Panc1 (cell line): ENCODE measurements around the gene FAT2. TPM values are rescaled to one million over a fixed set of nuclear protein-coding genes. Genes with fewer than 3 reads are reported as not detected.

Source experiments
- ATAC-seq: fragments of 200-7000 bp; cut with Tn5 transposase; 2 replicates; pipeline ENCODE4 v1.9.1; 2020; ENCODE audit warnings: mild to moderate bottlenecking, moderate library complexity
- BruUV-seq: library from RNA; stranded (reverse); fragments of 400-500 nt; replicated peaks from 2 replicates; lab custom pipeline; 2021; lab: Mats Ljungman, UMichigan
- CTCF ChIA-PET: fragments of 300-600 bp; sonication (Branson Sonifier 250); formaldehyde crosslinking; loops from one replicate; lab custom pipeline; 2022; ENCODE audit warnings: antibody characterized with exemption; lab: Charles Lee
- POLR2A ChIA-PET: fragments of 300-600 bp; sonication (Branson Sonifier 250); formaldehyde crosslinking; loops from one replicate; lab custom pipeline; 2022; ENCODE audit warnings: antibody characterized with exemption; lab: Charles Lee
- DNase-seq: peaks from one replicate; pipeline ENCODE4 v3.0.0-alpha.2; 2010; ENCODE audit warnings: low read depth, low spot score
- H3K27ac ChIP-seq: 2 replicates; pipeline ENCODE4 v1.5.1; 2011; ENCODE audit warnings: mild to moderate bottlenecking, low read length, inconsistent platforms
- H3K27me3 ChIP-seq: fragments of 200-500 bp; sonication (Bioruptor generic); 2 replicates; pipeline ENCODE4 v1.6.0; 2014; ENCODE audit warnings: low read length, inconsistent platforms; ENCODE audit not compliant: control insufficient read depth, insufficient read depth
- H3K36me3 ChIP-seq: fragments of 200-500 bp; sonication (Bioruptor generic); 2 replicates; pipeline ENCODE4 v1.5.1; 2014; ENCODE audit warnings: inconsistent platforms, mild to moderate bottlenecking, low read length, moderate library complexity; ENCODE audit not compliant: control insufficient read depth, insufficient read depth
- H3K4me1 ChIP-seq: 2 replicates; pipeline ENCODE4 v1.5.1; 2011; ENCODE audit warnings: inconsistent platforms, mild to moderate bottlenecking, low read length, moderate library complexity; ENCODE audit not compliant: control insufficient read depth, insufficient read depth
- H3K4me3 ChIP-seq, 2 experiments: 2 replicates each; pipeline ENCODE4 v1.5.1; 2011 to 2012; ENCODE audit warnings: low read depth in 2 of 2, low read length in 2 of 2, mild to moderate bottlenecking in 2 of 2, inconsistent platforms in 1 of 2, moderate library complexity in 1 of 2
- H3K9me3 ChIP-seq: fragments of 200-500 bp; sonication (Bioruptor generic); 2 replicates; pipeline ENCODE4 v1.5.1; 2014; ENCODE audit warnings: low read depth, mild to moderate bottlenecking, inconsistent platforms, low read length, moderate library complexity; ENCODE audit not compliant: control insufficient read depth, insufficient read depth
- POLR2AphosphoS5 ChIP-seq: IDR thresholded peaks from 2 replicates; pipeline ENCODE4 v1.6.1; 2012; ENCODE audit warnings: mild to moderate bottlenecking, low read depth, low read length, moderate library complexity
- SIN3A ChIP-seq: IDR thresholded peaks from 2 replicates; pipeline ENCODE4 v1.6.1; 2012; ENCODE audit warnings: low read depth, mild to moderate bottlenecking, low read length, moderate library complexity, borderline replicate concordance; ENCODE audit not compliant: insufficient read depth
- TCF7L2 ChIP-seq: IDR thresholded peaks from 2 replicates; pipeline ENCODE4 v1.6.1; 2011; ENCODE audit warnings: mild to moderate bottlenecking, low read depth, low read length, inconsistent platforms
- in situ Hi-C: cut with HindIII; loops from 2 replicates; pipeline ENCODE4 v1.10.0; 2016; ENCODE audit warnings: low sequenced_read_pairs, low pct_unique_long_range_greater_than_20kb
- intact Hi-C: fragments of 100-400 bp; cut with micrococcal nuclease; formaldehyde crosslinking; loops from one replicate; pipeline ENCODE4 v1.10.0; 2022; ENCODE audit not compliant: unreplicated experiment
- total RNA-seq: library from RNA; stranded (reverse); gene quantifications from one replicate; pipeline ENCODE4 v1.2.1, GENCODE V29; 2021; ENCODE audit not compliant: unreplicated experiment
- TF ChIP-seq, protein P1 (sequence below), 2 experiments: IDR thresholded peaks; 2 replicates each; pipeline ENCODE4 v1.6.1; 2011 to 2012; ENCODE audit warnings: low read depth in 2 of 2, control low read depth in 1 of 2, low read length in 1 of 2, mild to moderate bottlenecking in 1 of 2, moderate library complexity in 1 of 2; ENCODE audit not compliant: insufficient read depth in 1 of 2
- TF ChIP-seq, protein P2 (sequence below): fragments of 450-650 bp; IDR thresholded peaks from 2 replicates; pipeline ENCODE4 v1.5.1; 2017; ENCODE audit warnings: mild to moderate bottlenecking

FAT2 gene
- total RNA-seq, 1 experiment from 2014 or later: not detected

DNA sequence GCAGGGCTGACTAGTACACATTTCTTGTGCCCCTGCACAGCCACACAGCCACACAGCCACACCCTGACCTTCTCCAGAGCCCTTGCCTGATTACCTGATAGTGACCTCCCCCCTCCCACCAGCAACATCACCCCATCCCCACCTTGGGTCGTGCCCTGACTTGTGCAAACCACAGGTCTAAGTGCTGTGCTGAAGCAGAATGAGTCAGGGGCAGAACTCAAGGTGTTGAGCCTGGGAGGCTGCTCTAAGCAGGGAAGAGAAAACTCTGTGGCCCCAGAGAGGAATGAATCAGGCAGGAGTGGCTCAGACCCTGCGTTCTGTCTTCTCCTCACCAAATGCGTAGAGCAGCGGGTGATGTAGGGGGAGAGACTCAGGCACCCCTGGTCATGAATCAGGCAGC is 24.3 kb upstream of the FAT2 start:
- H3K4me1 ChIP-seq: 0 out of 2 replicates have a peak, but pooled peaks cover 2% of the 10 kb centered on the region
- no peak for ATAC-seq

DNA sequence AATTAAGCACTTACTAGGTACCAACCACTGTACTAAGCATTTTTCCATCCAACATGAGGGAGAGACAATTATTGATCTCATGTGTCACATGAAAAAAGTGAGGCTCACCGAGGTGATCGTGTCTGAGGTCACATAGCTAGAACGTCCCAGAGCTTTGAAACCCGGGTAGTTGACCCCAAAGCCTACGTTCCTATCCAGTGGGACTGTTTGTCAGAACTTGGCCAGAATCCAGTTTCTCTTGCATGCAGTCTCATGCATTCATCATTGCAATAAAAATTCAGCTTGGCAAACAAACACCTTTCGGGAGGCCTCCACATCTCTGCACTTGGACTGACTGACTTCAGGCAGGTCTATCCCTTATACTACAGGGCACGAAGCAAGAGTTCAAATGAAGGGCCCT is 23.4 kb upstream of the FAT2 start:
- CTCF ChIA-PET: no interaction called here
- DNase-seq (no peak), ATAC-seq (no peak)
- H3K9me3 ChIP-seq: no peaks in the 10 kb centered on the region
- TF ChIP-seq, protein P1, sequence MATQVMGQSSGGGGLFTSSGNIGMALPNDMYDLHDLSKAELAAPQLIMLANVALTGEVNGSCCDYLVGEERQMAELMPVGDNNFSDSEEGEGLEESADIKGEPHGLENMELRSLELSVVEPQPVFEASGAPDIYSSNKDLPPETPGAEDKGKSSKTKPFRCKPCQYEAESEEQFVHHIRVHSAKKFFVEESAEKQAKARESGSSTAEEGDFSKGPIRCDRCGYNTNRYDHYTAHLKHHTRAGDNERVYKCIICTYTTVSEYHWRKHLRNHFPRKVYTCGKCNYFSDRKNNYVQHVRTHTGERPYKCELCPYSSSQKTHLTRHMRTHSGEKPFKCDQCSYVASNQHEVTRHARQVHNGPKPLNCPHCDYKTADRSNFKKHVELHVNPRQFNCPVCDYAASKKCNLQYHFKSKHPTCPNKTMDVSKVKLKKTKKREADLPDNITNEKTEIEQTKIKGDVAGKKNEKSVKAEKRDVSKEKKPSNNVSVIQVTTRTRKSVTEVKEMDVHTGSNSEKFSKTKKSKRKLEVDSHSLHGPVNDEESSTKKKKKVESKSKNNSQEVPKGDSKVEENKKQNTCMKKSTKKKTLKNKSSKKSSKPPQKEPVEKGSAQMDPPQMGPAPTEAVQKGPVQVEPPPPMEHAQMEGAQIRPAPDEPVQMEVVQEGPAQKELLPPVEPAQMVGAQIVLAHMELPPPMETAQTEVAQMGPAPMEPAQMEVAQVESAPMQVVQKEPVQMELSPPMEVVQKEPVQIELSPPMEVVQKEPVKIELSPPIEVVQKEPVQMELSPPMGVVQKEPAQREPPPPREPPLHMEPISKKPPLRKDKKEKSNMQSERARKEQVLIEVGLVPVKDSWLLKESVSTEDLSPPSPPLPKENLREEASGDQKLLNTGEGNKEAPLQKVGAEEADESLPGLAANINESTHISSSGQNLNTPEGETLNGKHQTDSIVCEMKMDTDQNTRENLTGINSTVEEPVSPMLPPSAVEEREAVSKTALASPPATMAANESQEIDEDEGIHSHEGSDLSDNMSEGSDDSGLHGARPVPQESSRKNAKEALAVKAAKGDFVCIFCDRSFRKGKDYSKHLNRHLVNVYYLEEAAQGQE (IDR thresholded peaks at IDR 0.05; ENCODE audit: insufficient read depth in 1 of 2, low read depth in 2 of 2, low read length in 1 of 2): no peak
- no peak for TF ChIP-seq TCF7L2
- TF ChIP-seq SIN3A: no peak
- TF ChIP-seq, protein P2, sequence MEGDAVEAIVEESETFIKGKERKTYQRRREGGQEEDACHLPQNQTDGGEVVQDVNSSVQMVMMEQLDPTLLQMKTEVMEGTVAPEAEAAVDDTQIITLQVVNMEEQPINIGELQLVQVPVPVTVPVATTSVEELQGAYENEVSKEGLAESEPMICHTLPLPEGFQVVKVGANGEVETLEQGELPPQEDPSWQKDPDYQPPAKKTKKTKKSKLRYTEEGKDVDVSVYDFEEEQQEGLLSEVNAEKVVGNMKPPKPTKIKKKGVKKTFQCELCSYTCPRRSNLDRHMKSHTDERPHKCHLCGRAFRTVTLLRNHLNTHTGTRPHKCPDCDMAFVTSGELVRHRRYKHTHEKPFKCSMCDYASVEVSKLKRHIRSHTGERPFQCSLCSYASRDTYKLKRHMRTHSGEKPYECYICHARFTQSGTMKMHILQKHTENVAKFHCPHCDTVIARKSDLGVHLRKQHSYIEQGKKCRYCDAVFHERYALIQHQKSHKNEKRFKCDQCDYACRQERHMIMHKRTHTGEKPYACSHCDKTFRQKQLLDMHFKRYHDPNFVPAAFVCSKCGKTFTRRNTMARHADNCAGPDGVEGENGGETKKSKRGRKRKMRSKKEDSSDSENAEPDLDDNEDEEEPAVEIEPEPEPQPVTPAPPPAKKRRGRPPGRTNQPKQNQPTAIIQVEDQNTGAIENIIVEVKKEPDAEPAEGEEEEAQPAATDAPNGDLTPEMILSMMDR: no peak
- TF ChIP-seq POLR2AphosphoS5: no peak
- POLR2A ChIA-PET: no interaction called here
- H3K4me1 ChIP-seq: 0 out of 2 replicates have a peak, but pooled peaks cover 2% of the 10 kb centered on the region
- in situ Hi-C loops (no loop called here), intact Hi-C loops (no loop called here)
- no peaks in the 10 kb centered on the region for H3K27me3 ChIP-seq
- H3K27ac ChIP-seq: no peak overlapping the region
- H3K36me3 ChIP-seq: no peaks in the 10 kb centered on the region
- no TSS peak for BruUV-seq
- no peak overlapping the region for H3K4me3 ChIP-seq

More for the DNA sequence above, 24.3 kb upstream of the FAT2 start:
- intact Hi-C loops: no loop called here
- TF ChIP-seq, protein P2: no peak
- no peak for TF ChIP-seq SIN3A
- TF ChIP-seq POLR2AphosphoS5: no peak
- no peak for TF ChIP-seq TCF7L2
- TF ChIP-seq, protein P1 (IDR thresholded peaks at IDR 0.05; ENCODE audit: insufficient read depth in 1 of 2, low read depth in 2 of 2, low read length in 1 of 2): no peak
- POLR2A ChIA-PET: interaction anchor here (0.5 kb wide), 1 partner anchor 90 kb away, joined by 9 read pairs; no protein-coding TSS in a partner anchor
- H3K9me3 ChIP-seq: no peaks in the 10 kb centered on the region
- H3K4me3 ChIP-seq: no peak overlapping the region
- H3K36me3 ChIP-seq: no peaks in the 10 kb centered on the region
- no peak overlapping the region for H3K27ac ChIP-seq
- no peak for DNase-seq
- CTCF ChIA-PET: no interaction called here
- in situ Hi-C loops: no loop called here
- no peaks in the 10 kb centered on the region for H3K27me3 ChIP-seq
- no TSS peak for BruUV-seq
